Fibroblast of skin of left quadriceps (primary cell): ENCODE measurements around the gene AMZ2.
"Not testable (repeated sequence)": the region's sequence is repeated elsewhere in the genome, so short reads cannot be mapped to it uniquely, and the experiment has no call there.

Source experiments
- DNase-seq, 2 experiments: peaks; one replicate each; pipeline ENCODE4 v3.0.0-alpha.2; 2013; ENCODE audit warnings: low read depth in 2 of 2

The AMZ2 gene

DNA sequence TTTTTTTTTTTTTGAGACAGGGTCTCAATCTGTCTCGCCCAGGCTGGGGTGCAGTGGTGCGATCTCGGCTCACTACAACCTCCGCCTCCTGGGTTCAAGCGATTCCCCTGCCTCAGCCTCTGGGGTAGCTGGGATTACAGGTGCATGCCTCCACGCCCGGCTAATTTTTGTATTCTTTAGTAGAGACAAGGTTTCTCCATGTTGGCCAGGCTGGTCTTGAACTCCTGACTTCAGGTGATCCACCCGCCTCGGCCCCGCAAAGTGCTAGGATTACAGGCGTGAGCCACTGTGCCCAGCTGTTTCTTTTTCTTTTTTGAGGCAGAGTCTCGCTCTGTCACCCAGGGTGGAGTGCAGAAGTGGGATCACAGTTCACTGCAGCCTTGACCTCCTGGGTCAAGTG is 27.1 kb upstream of the AMZ2 start:
- DNase-seq = not testable (repeated sequence)

DNA sequence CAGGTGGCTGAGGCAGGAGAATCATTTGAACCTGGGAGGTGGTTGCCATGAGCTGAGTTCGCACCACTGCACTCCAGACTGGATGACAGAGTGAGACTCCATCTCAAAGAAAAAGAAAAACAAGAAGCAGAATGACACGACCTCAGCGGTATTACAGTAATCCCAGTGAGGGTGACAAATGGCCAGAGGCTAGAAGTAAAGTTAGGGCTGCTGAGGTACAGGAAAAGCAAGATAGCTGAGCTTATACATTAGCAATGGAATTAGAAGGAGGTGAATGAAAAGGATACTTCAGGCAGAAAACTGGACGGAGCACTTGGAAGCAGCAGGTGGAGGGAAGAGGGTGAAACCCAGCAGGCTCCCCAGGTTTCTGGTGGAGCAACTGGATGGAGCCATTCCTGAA is 26.1 kb upstream of the AMZ2 start:
- DNase-seq = no peak

DNA sequence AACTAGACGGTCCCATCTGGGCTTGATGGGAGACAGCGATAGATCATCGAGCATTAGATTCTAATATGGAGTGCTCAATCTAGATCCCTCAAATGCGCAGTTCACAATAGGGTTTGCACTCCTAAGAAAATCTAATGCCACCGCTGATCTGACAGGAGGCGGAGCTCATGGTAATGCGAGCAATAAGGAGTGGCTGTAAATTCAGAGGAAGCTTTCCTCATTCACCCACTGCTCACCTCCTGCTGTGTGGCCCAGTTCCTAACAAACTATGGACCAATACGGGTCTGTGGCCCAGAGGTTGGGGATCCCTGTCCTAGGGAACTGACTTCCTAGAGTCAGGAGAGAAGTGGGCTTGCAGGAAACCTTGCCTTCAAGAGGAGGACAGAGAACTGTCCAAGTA is 25.2 kb upstream of the AMZ2 start:
- no peak for DNase-seq

DNA sequence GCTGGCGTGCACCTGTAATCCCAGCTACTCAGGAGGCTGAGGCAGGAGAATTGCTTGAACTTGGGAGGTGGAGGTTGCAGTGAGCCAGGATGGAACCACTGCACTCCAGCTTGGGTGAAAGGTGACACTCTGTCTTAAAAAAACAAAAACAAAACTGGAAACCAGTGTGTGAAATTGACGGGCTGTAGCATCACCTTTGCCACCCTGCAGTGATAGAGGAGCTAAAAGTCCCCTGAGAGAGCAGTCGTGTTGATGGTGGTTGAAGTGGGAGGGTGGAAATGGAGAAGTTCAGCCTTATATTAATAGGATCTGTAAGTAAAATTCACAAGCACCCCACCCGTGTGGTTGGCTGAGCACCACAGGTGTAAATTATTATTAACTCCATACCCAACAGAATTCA is 22.8 kb upstream of the AMZ2 start:
- not testable (repeated sequence) for DNase-seq

DNA sequence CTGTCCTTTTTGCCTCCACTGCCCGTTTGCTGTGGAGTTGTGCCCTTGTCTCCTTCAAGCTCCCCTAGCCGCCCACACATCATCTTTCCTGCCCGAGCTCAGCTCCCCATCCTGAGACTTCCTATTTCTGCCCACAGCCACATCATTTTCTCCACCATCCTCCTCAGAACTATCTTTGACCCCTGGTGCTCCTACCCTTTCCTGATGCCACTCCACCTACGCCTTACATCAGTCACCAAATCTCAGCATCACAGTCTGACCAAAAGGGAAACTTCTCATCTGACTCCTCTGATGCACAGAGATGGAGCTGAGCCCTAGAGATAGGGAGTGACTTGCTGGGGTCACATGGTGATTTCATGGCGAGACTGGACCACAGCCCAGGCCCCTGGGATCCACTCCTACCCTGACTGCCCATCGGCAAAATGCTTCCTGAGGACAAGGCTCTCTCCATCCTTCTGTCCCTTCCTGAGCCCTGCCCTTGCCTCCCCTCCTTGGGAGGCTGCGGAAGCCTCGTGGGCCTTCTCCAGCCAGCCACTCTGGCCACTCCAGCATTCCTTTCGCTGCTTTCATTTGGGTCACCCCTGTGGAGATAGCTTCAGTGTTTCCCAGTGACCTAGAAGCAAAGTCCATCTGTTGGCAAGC is 19.7 kb upstream of the AMZ2 start:
- DNase-seq = not testable (repeated sequence)

DNA sequence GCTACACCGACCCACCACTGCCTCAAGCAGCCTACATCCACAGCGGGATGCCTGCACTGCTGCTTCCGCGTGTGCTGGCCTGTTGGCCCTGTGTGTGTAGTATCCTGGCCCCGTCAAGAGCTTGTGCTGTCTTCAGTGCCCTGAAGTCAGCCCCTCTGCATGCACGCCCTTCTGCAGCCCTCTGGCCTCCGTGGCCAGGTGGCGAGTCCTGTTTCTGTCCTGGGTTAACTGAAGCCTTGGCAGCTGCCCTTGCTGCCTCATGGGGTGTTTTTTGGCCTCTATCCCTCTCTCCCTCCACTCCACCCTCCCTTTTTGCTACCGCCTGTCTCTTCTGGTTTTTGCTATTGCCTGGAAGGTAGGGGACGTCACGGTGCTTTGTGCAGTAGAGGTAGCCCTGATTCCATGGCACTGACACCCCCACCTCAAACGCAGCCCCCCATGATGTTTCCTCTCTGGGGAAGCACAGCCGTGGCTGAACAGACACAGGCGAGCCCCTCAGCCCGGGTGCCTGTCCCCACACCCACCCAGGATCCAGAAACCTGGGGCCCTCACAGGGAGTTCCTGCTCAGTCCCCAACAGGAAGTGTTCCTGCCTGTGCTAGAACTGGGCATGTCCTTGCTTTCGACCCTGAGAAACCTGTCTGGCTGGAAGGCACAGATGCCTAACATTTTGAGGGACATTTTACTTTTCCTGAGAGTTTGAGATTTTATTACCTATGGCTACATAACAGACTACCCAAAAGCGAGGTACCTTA is 18.8 kb upstream of the AMZ2 start:
- DNase-seq = no peak

DNA sequence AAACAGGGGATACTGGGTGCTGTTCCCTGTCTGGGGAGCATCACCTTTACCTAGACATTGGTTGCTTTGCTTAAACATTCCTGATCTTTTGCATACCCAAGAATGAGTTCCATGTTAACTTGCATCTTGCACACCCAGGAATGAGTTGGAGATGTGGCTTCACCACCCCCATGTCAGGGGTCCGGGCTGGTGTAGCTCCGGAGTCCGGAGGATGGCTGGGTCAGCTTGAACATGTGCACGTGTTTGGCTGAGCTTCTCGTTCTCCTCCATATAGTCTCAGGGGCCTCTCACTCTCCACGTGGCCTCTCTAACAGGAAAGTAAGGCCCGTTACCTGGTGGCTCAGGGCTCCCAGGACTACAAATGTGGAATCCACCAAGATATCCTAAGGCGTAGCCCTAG is 18.2 kb upstream of the AMZ2 start:
- DNase-seq = no peak

DNA sequence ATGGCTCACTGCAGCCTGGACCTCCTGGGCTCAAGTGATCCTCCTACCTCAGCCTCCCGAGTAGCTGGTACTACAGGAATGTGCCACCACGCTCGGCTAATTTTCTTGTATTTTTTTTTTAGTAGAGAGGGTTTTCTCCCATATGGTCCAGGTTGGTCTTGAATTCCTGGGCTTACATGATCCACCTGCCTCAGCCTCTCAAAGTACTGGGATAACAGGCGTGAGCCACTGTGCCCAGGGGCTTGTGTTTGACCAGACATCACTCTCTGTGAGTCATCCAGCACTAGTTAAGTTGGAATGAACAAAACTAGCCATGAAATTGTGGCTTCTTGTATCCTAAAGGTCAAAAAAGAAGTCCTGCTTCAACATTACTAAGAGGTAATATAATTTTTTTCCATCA is 16.7 kb upstream of the AMZ2 start:
- DNase-seq = not testable (repeated sequence)

DNA sequence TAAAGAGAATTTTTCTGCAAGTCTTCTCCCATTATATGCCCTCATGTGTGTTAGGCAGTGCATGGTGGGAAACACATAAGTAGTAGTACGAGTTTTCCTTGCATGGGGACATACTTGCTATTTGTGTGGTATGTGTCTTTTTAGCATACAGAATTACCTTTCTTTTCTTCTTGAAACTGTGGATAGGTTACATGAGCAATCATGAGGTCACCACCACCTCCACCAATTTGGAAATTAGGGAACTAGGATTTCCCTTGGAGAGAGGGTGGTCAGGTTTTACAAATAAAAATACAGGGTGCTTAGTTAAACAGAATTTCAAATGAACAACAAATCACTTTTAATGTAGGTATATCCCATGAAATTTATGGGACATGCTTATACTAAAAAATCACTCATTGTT is 16.3 kb upstream of the AMZ2 start:
- DNase-seq = no peak

DNA sequence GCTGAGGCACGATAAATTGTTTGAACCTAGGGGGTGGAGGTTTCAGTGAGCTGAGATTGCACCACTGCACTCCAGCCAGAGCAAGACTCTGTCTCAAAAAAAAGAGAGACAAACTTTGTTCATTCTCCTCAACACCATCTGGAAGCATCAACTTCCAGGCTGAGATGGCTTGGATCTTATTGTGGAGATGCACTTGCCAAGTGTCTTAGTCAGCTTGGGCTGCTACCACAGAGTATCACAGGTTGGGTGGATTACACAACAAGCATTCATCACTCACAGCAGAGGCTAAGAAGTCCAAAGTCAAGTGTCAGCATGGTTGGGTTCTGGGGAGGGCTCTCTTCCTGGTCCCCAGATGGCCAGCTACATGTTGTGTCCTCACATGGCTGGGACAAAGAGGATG is 15.1 kb upstream of the AMZ2 start:
- not testable (repeated sequence) for DNase-seq

DNA sequence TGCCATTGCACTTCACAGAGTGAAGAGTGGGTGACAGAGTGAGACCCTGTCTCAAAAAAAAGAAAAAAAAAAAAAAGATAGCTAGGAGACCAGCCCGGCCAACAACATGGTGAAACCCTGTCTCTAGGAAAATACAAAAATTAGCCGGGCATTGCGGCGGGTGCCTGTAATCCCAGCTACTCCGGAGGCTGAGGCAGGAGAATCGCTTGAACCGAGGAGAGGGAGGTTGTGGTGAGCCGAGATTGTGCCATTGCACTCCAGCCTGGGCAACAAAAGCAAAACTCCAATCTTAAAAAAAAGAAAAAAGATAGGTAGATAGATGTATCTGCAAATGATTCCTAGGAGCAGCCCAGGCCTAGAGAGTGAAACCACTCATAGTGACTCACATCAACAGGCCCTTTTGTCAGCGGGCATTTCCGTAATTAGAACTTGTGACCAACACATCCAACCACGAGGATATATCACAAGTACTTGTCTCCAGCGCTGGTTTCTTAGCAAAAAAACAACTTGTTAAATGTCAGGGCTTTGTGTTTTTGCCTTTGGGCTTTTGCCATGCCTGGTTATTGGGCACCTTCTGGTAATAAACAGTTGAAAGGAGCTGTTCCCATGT is 13.0 kb upstream of the AMZ2 start:
- DNase-seq = peak; percentile 10 to 12

DNA sequence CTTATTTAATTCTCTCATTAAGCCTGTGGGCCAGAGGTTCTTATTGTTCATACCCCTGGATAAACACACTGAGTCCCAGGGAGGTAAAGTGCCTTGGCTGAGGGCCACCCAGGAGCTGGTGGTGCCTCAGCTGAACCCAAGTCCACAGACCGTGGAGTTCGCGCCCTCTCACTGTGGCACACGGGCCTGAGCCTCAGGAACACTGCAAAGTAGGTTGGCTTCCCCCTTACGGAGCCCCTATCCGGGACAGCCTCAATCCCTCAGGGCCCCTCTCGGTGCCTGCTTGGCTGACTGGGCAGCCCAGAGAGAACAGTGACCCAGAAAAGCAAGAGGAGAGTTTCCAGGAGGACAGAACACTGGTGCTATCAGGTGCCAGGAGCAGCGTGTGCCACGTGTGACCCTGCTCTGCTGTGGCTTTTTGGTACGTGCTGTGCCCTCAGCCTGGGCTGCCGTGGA is 12.5 kb upstream of the AMZ2 start:
- DNase-seq = not testable (repeated sequence)

DNA sequence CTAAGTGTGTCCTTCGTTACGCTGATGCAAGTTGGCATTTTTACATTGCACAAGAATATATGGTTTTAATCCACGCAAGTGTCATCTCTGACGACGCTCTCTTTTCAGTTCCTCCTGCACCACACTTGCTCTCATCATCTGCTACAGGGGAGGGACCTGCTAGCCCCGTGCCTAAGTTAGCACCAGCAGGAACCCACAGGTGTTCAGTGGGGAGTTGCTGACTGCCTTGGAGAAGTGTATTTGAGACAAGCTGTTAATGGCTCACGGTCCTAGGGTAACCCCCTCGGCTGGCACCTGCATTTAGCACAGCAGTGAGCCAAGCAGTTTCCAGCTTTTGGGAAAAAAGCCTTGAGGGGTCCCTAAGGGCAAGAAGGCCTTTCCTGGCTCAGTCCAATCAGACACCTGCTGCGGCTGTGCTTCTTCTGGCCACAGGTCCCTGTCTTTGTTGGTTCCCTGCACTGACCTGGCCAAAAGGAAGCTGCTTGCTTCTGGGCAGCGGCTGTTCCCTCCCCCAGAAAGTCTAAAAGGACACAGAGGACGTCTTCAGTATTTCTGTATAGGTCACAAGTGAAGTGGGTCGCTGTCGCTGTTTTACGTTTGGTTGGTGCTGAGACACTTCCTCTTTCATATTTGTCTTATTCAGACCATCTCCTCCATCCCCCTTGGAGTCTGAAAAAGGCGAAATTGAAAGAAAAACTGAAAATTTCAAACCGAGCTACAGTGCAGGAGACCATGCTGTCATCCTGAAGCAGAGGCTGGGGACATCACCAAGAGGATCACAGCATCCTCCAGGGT is 10.3 kb upstream of the AMZ2 start:
- DNase-seq = not testable (repeated sequence)

DNA sequence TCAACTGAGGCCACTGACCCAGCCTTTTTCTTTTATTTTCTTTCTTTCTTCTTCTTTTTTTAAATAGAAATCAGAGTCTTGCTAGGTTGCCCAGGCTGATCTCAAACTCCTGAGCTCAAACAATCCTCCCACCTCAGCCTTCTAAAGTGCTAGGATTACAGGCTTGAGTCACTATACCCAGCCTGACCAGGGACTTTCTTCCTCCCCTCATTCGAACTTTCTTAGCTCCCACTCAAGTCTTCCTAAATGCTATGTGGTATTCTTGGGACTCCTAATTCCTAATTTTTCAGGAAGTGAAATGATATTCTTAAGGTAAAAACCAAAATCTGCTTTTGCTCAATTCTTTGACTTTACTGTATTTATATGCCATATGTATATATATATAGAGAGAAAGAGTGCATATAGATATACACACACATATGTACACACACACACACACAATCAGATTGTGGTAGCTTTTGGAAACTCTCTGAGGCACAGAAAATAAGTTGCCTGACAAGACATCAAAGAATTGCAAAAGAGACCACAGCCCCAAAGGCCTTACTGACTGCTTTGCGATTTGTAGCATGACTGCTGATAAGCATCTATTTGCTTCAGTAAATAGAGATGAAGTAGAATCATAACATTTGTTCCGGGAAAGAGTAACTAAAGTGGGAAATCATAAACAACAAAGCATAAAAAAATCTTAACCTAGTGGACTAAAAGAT is 9.5 kb upstream of the AMZ2 start:
- no peak for DNase-seq

DNA sequence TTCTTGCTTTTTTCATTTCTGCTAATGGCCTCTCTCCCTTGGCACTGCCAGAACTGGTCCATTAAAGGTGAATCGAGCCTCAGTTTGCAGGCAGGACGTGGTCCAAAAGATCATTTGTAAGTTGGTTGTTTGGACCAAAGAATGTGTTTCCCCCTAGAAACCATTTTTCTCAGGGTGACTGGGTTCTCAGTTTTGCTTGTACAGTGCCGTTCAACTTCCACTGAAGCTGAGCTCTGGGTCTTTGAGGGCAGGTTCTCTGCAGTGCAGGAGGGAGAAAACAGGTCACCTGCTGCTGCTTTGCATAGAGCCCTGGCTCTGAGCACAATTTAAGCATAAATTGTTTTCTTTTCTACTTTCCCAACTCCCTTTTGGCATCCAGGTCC is 9.0 kb upstream of the AMZ2 start:
- DNase-seq = no peak

DNA sequence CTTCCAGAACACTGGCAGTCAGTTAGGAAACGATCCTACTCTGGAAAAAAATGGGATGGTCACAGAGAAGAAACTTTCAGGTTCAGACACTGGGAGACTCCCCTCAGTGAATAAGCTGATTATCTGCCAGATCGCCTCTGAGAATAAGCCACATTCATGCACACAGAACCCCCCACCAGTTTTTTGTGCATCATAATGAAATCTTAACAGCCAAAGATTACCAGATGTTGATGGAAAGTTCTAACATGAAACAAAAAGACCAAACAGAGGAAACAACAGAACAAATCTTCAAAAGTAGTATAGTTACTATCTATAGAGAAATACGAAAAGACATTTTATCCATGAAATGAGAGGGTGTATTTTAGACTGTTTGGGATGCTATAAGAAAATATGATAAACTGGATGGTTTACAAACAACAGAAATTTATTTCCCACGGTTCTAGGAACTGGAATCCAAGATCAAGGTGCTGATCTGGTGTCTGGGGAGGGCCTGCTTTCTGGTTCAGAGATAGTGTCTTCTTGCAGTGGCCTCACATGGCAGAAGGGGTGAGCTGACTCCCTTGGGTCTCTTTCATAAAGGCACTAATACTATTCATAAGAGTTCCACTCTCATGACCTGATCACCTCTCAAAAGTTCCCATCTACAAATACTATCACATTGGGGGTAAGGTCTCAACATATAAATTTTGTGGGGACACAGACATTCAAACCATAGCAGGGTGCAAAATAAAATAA is 8.0 kb upstream of the AMZ2 start:
- no peak for DNase-seq

DNA sequence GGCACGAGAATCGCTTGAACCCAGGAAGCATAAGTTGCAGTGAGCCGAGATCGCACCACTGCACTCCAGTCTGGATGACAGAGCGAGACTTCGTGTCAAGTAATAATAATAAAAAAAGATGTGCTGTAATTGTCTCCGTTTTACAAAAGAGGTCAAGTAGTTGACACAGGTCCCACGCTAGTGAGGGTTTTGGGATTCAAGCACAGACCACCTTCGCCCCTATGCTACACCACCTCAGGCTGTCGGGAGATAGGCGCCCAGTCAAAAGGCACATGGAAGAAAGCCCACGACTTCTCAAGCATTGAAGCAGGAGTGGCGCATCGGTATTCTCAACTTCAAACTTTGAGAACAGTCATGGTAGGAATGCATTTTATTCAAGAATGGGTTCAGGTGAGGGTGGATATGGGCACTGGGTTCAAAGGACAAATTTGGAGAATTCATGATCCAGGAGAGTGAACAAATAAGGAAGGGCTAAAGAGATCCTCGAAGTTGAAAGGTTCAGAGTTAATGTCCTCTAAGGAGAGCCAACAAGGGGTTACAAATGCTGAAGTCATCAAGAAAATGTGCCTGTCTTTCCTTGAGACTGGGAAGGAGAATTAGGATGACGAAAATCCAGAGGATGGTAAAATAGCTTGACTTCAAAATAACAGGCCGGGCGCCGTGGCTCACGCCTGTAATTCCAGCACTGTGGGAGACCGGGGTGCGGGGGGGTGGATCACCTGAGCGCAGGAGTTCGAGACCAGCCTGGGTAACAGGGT is 1.4 kb upstream of the AMZ2 start:
- DNase-seq = no peak

DNA sequence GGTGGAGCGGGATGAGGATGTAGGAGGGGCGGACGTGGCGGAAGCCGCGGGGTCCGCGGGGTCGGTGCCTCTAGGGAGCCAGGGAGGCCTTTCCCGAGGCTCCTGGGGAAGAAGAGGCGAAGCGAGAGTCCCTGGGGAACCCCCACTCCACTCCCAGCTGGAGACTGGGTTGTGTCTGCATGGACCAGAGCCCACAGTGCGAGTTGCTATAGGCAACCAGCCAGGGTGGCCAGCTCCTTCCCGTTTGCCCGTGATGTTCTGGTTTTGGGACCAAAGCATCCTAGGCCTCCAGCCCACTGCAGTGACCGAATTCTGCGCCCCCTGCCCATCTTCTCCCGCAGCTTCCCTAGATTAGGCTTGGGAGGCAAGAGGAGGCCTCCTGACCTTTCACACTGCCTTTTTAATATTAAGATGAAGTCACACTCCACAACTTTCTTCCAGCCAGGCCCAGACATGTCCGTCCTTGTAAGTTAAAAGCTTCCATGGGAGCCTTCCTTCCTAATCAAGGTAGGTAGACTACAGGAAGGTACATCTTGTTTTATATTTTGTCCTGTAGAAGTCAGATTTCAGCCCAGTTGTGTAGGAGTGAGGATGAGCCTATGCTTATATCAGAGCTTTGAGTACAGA is 469 bp downstream of the AMZ2 start:
- peak; percentile 9 to 10 for DNase-seq

DNA sequence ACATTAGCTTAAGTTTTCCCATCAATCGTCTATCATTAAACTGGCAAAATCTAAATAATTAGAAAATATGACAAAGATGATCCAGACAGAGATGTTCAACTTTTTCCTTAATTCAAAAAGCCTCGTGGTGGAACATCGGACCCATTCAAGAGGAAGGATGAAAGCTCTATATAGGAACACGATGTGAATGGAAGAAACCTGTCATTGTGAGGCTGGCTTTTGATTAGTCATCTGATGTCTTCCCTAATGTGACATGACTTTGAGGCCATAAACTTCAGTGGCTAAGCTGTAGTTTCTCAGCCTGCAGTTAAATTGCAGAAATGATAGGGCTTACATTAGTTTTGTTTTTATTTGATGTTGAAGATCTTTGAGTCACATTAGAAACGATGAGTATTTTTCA is 1.0 kb downstream of the AMZ2 start:
- DNase-seq = no peak

DNA sequence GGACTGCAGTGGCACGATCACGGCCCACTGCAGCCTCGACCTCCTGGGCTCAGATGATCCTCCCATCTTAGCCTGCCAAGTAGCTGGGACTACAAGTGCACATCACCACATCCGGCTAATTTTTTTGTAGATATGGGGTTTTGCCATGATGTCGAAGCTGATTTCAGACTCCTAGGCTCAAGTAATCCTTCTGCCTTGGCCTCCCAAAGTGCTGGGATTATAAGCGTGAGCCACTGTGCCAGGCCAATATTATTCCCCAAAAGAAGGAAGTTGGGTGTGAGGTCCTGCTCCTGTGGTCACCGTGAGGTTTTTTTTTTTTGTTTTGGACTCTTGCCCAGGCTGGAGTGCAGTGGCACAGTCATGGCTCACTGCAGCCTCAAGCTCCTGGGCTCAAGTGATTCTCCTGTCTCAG is 1.5 kb downstream of the AMZ2 start:
- DNase-seq = no peak
